Stimulated activated effector memory CD8-positive, alpha-beta T cell treated with anti-CD3 and anti-CD28 coated beads, Interleukin-12 subunit alpha, Interleukin-12 subunit beta, amount 100 ng/mL, for 72 hours (primary cell): ENCODE measurements around the gene AKNAD1.
A peak's percentile ranks its signal among the peaks of the same experiment; 100 is the strongest.

Experiments
- ATAC-seq: fragments of 150-1000 bp; cut with Tn5 transposase; 2 replicates; pipeline ENCODE4 v1.10.0; 2021
- DNase-seq, 2 donors: peaks; one replicate each; pipeline ENCODE4 v3.0.0; 2021 to 2022; ENCODE audit warnings: low spot score in 2 of 2
- H3K27ac Mint-ChIP-seq: one replicate; pipeline ENCODE4 v1.8.0; 2022; ENCODE audit warnings: mild to moderate bottlenecking, mixed read lengths
- H3K36me3 Mint-ChIP-seq: one replicate; pipeline ENCODE4 v1.8.0; 2022; ENCODE audit warnings: mild to moderate bottlenecking, mixed read lengths
- H3K4me1 Mint-ChIP-seq: one replicate; pipeline ENCODE4 v1.8.0; 2022; ENCODE audit warnings: mixed read lengths
- H3K4me3 Mint-ChIP-seq: one replicate; pipeline ENCODE4 v1.8.0; 2022; ENCODE audit warnings: mild to moderate bottlenecking, mixed read lengths
- H3K9me3 Mint-ChIP-seq: one replicate; pipeline ENCODE4 v1.8.0; 2022; ENCODE audit warnings: mixed read lengths

The AKNAD1 gene

DNA sequence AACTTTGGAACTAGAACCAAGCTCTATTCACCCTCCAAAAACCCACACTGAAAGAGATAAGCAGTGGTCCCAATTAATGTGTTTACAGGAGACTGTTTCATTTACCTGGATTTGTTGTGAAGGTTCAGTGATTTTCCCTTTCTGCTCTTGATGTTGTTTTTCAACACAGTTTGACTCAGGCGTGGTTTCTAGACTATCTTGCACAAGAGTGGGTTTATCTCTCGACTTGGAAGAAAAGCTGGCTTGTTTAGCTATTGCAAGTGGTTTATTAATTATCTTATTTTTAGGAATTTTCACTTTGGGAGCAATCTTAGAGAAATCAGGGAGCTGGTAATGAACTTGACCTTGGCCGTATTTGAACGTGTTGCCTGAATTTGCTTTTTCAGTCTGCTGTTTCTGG lies 5.3 kb downstream of the AKNAD1 start:
- ATAC-seq (no peak), DNase-seq (no peak)
- H3K27ac Mint-ChIP-seq, result no peak overlapping the region

DNA sequence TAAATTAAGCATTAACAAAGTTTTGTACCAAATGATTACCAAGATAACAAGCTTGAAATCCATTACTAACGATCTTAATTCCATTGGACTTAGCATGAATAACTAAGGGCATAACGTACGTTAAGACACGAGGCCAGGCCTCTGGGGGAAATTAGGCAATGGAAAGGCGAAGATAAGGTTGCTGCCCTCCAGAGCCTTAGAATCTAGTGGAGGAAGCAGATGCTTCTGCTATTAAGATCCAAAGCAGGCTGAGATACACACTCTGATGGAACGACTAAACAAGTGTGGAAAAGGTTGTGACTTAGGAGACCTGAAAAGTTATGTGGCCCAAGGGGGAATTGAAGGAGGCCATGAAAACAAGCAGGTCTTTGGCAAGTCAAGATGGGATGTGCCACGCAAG lies 6.0 kb downstream of the AKNAD1 start:
- no peaks in the 10 kb centered on the region for H3K36me3 Mint-ChIP-seq
- H3K27ac Mint-ChIP-seq, result no peak overlapping the region
- H3K4me3 Mint-ChIP-seq, result no peak overlapping the region
- H3K9me3 Mint-ChIP-seq, result no peaks in the 10 kb centered on the region
- DNase-seq (no peak), ATAC-seq (no peak)
- peaks cover 6% of the 10 kb centered on the region for H3K4me1 Mint-ChIP-seq

More for the DNA sequence above, 5.3 kb downstream of the AKNAD1 start:
- peaks cover 6% of the 10 kb centered on the region for H3K4me1 Mint-ChIP-seq
- no peak overlapping the region for H3K4me3 Mint-ChIP-seq
- no peaks in the 10 kb centered on the region for H3K36me3 Mint-ChIP-seq
- H3K9me3 Mint-ChIP-seq, result no peaks in the 10 kb centered on the region

DNA sequence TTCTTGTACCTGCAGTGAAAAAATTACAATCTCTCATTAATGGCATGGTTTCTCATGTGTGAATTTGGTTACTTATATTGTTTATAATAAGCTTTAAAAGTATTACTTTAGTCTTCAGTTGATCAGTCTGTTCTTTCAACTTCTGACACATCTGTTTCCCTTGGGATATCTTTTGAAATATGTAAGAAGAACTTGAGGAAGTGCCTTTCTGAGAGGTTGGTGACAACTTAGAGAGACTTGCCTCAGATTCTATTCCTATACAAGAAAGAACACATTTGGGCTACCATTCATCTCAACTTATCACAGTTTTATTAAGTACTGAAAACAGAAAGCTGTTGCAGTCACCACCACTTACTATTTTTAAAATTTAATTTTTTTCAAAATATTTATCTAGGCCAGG lies 8.1 kb downstream of the AKNAD1 start:
- no peak for ATAC-seq
- no peak for DNase-seq
- Mint-ChIP-seq H3K36me3 (no peaks in the 10 kb centered on the region), H3K4me3 (no peak overlapping the region), H3K4me1 (peaks cover 6% of the 10 kb centered on the region), H3K27ac (no peak overlapping the region), H3K9me3 (no peaks in the 10 kb centered on the region)

DNA sequence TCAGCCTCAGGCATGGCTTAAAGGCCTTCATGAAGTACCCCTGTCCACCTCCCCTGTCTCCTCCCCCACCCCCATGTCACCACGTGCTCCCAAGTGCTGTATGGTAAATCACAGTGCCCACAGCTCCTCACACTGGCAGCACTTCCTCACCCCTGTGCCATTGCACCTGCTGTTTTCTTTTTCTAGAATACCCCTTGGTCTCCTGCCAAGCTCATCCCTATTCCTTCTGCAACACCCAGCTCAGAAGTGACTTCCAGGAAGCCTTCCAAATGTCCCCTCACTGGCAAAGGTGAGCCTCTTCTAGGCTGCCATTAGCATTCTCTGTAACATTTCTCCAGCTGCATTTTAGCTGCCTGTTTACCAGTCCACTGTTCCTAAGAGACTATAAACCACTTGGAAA lies 9.4 kb downstream of the AKNAD1 start:
- Mint-ChIP-seq H3K4me1 (peaks cover 3% of the 10 kb centered on the region), H3K4me3 (no peak overlapping the region), H3K36me3 (no peaks in the 10 kb centered on the region), H3K27ac (no peak overlapping the region), H3K9me3 (no peaks in the 10 kb centered on the region)
- no peak for ATAC-seq
- DNase-seq, result no peak

DNA sequence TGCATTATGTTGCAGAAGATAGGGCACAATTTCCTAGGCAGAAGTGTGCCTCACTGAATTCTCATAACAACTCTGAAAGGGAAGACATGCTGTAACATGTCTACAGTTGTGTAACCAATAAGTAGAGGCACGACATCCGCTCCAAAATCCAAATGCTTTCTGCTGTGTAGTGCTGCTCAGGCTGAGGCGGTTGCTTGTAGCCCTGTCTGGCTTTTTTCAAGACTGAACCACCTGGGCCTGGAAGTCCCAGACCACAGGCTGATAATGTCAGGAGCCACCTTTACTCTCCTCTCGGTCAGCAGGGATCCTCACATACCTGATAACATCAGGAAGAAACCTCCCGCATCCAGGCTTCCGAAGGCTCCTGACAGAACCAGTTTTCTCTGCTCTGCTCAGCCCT lies 10.9 kb downstream of the AKNAD1 start:
- Mint-ChIP-seq H3K4me1 (no peaks in the 10 kb centered on the region), H3K9me3 (no peaks in the 10 kb centered on the region), H3K4me3 (no peak overlapping the region), H3K27ac (no peak overlapping the region), H3K36me3 (no peaks in the 10 kb centered on the region)
- DNase-seq (no peak), ATAC-seq (no peak)

DNA sequence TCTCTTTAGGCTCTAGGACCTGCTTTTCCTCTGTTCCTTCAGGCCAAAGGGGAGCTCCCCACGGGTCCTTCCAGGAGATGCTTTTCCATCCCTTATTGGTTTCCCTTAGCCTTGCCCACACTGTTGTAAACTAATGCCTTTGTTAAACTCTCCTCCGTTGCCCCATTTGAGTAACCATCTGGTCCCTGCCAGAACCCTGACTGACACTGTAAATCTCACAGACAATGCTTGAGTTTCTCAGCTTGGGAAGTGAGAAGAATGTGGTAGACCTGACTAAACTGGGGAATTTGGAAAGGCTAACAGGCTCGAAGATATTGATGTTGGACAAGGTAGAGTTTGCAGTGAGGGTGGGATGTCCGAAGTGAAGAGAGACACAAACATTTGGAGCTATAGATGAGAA lies 11.4 kb downstream of the AKNAD1 start:
- Mint-ChIP-seq H3K4me3 (no peak overlapping the region), H3K9me3 (no peaks in the 10 kb centered on the region), H3K36me3 (no peaks in the 10 kb centered on the region), H3K4me1 (no peaks in the 10 kb centered on the region), H3K27ac (no peak overlapping the region)
- DNase-seq (no peak), ATAC-seq (no peak)

DNA sequence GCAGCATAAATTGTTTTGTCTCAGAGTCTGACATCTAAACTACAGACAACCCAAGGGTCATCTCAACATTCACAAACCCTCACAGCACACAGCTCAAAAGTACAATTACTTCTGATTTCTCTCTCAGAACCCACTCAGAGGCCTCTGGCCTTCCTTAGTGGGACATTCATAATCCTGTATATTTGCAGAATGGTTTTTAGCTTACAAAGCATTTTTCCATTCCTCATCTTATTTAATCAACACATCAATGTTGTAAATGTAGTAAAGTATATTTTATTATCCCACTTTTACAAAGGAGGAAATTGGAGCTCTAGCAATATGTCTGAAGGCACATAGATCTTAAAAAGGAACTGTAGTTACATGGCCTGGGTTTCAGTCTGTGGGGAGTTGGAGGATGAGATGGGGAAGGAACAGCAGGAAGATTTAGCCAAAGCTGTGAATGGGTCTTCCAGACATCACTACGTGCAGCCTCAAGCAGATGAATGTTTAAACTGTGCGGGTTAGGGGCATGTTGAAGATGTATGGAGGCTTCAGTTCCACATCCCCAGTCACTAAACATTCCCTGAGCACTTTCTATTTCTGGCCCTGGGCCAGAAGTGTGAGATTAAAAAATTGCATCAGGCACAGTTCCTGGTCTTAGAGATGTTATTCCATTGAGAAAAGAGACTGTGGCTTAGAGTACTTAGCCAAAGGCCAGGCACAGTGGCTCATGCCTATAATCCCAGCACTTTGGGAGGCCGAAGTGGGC lies 13.3 kb downstream of the AKNAD1 start:
- no peak for DNase-seq
- Mint-ChIP-seq H3K9me3 (no peaks in the 10 kb centered on the region), H3K36me3 (no peaks in the 10 kb centered on the region), H3K27ac (no peak overlapping the region), H3K4me3 (no peak overlapping the region), H3K4me1 (no peaks in the 10 kb centered on the region)
- ATAC-seq, result no peak

DNA sequence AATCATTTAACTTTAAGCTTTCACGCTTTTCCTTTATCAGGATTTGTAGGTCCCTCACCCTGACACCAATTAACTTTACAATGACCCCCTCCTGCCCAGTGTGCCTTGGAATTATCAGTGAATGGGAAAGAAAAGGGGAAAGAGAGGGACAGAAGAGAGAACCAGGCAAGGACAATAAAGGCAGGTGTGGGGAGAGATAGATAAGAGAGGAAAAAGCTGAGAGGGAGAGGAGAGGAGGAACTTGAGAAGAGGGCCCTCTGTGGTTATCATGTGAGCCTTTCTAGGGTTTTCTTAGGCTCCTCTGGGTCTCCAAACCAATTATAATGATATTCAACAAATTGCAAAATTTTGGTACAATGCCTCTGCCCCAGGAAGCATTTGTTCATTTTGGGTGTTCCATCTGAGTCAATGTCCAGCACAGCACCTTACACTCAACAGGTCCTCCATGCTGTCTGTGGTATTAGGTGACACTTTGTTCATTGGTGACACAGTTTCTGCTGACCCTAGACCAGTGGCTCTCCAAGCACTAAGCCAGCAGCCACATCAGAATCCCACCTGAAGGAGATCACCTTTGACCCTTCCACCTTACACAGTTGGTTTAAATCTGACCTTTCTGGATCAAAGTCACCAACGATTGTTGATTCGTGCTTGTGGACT lies 14.2 kb downstream of the AKNAD1 start:
- no peak for ATAC-seq
- Mint-ChIP-seq H3K4me1 (no peaks in the 10 kb centered on the region), H3K4me3 (no peak overlapping the region), H3K27ac (no peak overlapping the region), H3K36me3 (no peaks in the 10 kb centered on the region), H3K9me3 (no peaks in the 10 kb centered on the region)
- no peak for DNase-seq

DNA sequence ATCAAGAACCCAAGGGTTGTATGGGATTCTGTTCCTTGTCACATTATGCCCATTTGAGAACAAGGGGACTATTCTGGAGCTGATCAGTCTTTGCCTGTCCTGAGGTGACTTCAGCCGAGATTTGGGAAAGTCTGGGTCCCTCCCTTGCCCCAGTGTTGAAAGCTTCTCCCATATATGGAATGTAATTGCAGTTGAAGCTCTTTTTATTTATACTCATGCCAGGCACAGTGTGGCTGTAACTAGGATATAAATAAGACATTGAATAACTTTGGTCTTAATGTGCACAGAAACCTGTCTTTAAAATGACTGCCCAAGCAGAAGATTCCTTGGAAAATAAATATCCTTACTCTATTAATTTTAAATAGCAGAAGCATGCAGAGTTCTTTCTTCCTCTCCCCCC lies 15.2 kb downstream of the AKNAD1 start:
- DNase-seq (no peak), ATAC-seq (no peak)
- H3K9me3 Mint-ChIP-seq, result no peaks in the 10 kb centered on the region
- H3K36me3 Mint-ChIP-seq, result no peaks in the 10 kb centered on the region
- H3K27ac Mint-ChIP-seq, result no peak overlapping the region
- H3K4me3 Mint-ChIP-seq, result no peak overlapping the region
- no peaks in the 10 kb centered on the region for H3K4me1 Mint-ChIP-seq

DNA sequence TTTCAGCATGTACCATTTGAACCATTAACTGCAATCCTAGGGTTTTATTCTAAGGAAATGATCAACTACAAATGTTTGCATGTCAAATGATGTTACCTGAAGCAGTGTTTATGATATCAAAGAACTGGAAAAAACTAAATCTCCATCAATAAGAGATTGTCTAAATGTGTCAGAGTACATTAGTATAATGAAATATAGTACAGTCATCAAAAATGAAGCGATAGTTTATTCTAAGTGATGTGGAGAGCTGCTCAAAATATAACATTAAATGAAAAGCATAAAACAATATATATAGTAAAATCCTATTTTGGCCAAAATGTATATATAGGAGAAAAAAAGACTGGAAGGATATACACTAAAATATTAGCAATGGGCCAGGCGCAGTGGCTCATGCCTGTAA lies 24.0 kb downstream of the AKNAD1 start:
- Mint-ChIP-seq H3K4me1 (peaks cover 5% of the 10 kb centered on the region), H3K4me3 (no peak overlapping the region), H3K36me3 (no peaks in the 10 kb centered on the region), H3K9me3 (no peaks in the 10 kb centered on the region), H3K27ac (no peak overlapping the region)
- ATAC-seq (no peak), DNase-seq (no peak)

DNA sequence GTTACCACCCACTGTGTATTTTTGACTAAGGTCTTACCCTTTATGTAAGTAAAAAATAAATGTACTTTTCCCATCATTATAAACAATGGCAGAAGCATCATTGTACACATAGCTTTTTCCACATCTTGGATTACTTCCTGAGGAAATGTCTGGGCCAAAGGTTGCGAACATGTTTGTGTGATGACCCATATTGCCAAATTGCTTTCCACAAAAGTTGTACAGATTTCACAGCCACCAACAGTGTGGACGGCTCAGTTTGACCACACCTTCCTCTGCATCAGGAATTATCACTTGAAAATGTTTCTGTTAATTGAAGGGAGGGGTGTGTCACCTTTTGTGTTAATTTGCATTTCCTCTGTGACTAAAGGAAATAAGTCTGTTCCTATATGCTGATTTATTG lies 25.7 kb downstream of the AKNAD1 start:
- Mint-ChIP-seq H3K27ac (no peak overlapping the region), H3K4me1 (peaks cover 5% of the 10 kb centered on the region), H3K9me3 (no peaks in the 10 kb centered on the region), H3K36me3 (no peaks in the 10 kb centered on the region), H3K4me3 (no peak overlapping the region)
- DNase-seq (no peak), ATAC-seq (no peak)

DNA sequence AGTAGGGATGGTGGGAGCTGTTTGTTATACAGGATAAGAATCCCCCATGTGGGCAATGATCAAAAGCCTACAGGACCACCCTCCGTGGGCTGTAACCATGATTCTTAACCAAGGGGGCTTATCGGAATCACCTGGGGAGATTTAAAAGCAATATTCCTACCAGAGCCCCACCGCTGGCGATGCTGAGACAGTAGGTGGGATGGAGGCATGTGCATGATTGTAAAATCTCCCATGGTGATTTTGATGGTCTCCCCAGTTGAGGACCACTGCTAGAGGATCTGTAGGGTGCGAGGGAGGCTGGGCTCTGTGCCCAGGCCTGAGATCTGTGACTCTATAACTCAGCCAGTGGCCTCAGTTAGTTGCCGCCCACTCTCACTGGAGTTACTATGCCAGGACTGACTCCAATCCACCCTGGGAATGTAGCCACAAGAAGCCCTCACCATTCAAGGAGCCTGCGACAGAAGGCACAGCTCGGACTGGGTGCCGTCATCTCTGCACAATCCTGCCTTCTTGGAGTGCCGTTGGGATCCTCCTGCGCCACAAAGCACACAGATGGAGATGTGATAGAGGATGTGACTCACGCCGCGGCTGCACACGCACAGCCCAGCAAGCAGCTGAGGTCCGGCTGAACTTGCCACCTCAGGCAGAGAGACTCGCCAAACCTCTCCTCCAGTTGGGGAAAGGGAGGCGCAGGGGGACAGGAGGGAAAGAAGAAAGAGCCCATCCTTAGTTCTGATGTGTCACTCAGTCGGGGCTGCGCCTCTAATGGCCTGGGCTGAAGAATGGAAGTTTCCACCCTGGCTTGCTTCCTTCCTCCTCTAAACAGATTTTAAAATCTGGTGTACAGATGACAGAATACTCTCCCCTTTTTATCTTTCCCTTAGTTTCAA lies 26.5 kb downstream of the AKNAD1 start:
- Mint-ChIP-seq H3K4me3 (no peak overlapping the region), H3K36me3 (no peaks in the 10 kb centered on the region), H3K4me1 (peaks cover 5% of the 10 kb centered on the region), H3K9me3 (no peaks in the 10 kb centered on the region), H3K27ac (no peak overlapping the region)
- DNase-seq (no peak), ATAC-seq (no peak)

DNA sequence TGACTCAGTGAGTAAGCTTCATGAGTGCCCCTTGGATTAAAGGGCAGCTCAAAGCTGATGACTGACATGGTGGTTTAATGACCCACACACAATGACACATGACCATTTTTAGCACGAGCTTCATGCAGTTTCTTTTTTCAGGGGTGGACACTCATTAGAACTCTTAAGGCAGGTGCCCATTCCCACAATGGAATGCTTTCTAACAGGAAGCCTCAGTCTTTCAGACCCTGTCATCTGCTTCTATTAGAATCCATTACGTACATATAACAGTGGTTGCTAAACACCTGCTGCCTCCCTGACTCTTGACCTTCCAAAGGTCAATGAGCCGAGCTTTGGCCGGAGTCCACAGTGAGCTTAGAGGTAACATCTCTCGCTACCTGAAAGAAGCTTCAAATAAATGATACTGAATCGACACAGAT lies 27.4 kb downstream of the AKNAD1 start:
- Mint-ChIP-seq H3K36me3 (no peaks in the 10 kb centered on the region), H3K9me3 (no peaks in the 10 kb centered on the region), H3K4me3 (no peak overlapping the region), H3K4me1 (peaks cover 5% of the 10 kb centered on the region), H3K27ac (no peak overlapping the region)
- DNase-seq, result no peak
- ATAC-seq, result no peak

DNA sequence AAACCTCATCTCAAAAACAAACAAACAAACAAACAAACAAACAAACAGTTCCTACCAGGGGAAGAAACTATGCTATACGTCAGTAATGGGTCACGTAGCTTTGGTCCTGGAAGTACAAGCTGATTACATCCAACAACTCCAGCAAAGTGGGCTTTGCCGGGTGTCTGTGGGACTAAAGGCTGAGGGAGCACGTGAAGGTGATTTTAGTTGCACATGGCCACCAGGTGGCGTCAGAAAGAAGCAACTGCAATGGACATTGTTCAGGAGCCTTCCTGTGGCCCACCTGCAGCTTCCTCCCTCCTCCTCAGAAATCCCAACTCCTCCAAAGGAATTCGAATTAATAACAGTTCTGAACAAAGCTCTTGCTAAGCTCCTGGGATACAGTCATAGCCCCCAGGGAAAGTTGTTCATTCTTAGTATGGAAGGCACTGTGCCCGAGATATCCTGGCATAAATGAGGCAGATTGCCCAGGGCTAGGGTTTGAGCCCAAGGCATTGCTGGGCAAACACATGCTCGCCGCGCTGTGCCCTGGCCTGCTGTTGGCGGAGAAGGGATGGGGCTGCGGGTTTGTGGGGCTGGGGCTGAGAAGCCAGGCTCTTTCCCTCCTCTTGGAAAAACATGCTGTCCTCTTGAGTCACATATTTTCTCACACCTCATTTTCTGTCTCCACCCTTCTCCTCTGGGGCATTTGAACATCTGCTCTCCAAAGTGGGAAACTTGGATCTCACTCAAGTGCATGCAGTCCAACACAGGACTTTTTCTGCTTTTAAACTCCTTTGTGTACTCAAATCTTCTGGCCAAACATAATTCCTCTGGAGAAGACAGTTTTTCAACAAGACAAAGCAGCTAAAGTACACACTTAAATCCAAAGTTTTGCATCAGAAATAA lies 28.6 kb downstream of the AKNAD1 start:
- peak; percentile 53 to 80 for DNase-seq
- peak; percentile 76 for ATAC-seq
- no peaks in the 10 kb centered on the region for H3K9me3 Mint-ChIP-seq
- peaks cover 5% of the 10 kb centered on the region for H3K4me1 Mint-ChIP-seq
- no peak overlapping the region for H3K4me3 Mint-ChIP-seq
- H3K36me3 Mint-ChIP-seq, result no peaks in the 10 kb centered on the region
- no peak overlapping the region for H3K27ac Mint-ChIP-seq

DNA sequence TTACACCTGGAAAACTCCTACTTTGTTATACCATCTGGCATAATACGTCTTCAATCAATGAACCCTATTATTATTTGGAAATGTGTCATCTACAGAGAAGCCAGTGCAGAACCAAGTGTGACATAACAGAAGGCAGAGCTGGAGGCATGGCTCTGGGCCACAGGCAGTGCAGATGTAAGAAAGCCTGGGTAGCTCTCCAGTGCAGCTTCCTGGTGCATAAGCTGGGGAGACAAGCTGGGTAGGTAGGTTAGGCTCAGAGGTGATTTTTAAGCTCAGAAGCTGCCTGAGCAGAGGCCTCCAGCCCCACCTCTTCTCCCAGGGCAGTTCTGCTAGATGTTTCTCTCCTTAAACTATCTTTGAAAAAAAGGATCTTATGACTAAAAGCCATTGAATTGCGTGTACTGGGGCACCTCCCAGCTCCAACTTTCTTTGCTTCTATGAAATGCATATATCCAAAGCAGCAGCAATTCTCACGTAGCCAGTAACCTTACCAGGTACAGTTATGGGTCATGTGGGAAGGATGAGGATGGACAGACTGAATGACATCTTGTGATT lies 30.7 kb downstream of the AKNAD1 start:
- no peaks in the 10 kb centered on the region for H3K36me3 Mint-ChIP-seq
- no peaks in the 10 kb centered on the region for H3K9me3 Mint-ChIP-seq
- no peak for ATAC-seq
- DNase-seq, result no peak
- no peaks in the 10 kb centered on the region for H3K4me1 Mint-ChIP-seq
- no peak overlapping the region for H3K4me3 Mint-ChIP-seq
- no peak overlapping the region for H3K27ac Mint-ChIP-seq
